ENCODE data around the gene CLDN5.

The CLDN5 gene

GRCh38 chr22:19520007-19520406, 4.2 kb downstream of the CLDN5 start:
- no peak for DNase-seq (ENCODE audit: low spot score)
- no peak for TF ChIP-seq CTCF (IDR thresholded peaks at IDR 0.05; ENCODE audit: borderline replicate concordance, control extremely low read depth, extremely low read depth, insufficient read depth, missing control alignments)
- in situ Hi-C loops (cut with MboI; ENCODE audit: low sequenced_read_pairs, unreplicated experiment), result no loop called here

- no peak for TF ChIP-seq CTCF (IDR thresholded peaks at IDR 0.05; ENCODE audit: borderline replicate concordance, control extremely low read depth, extremely low read depth, insufficient read depth, missing control alignments)
- in situ Hi-C loops (cut with MboI; ENCODE audit: low sequenced_read_pairs, unreplicated experiment), result no loop called here
- no peak for DNase-seq (ENCODE audit: low spot score)
These were observed 4.9 kb downstream of the CLDN5 start for GRCh38 chr22:19519041-19519926.

- no peak for DNase-seq (ENCODE audit: low spot score)
- no peak for TF ChIP-seq CTCF (IDR thresholded peaks at IDR 0.05; ENCODE audit: borderline replicate concordance, control extremely low read depth, extremely low read depth, insufficient read depth, missing control alignments)
- in situ Hi-C loops (cut with MboI; ENCODE audit: low sequenced_read_pairs, unreplicated experiment), result no loop called here
These were observed 5.6 kb downstream of the CLDN5 start for GRCh38 chr22:19518635-19519034.

GRCh38 chr22:19517919-19518611, 6.1 kb downstream of the CLDN5 start:
- no peak for DNase-seq (ENCODE audit: low spot score)
- no peak for TF ChIP-seq CTCF (IDR thresholded peaks at IDR 0.05; ENCODE audit: borderline replicate concordance, control extremely low read depth, extremely low read depth, insufficient read depth, missing control alignments)
- in situ Hi-C loops (cut with MboI; ENCODE audit: low sequenced_read_pairs, unreplicated experiment), result no loop called here

GRCh38 chr22:19517171-19517500, 7.1 kb downstream of the CLDN5 start:
- TF ChIP-seq CTCF (IDR thresholded peaks at IDR 0.05; ENCODE audit: borderline replicate concordance, control extremely low read depth, extremely low read depth, insufficient read depth, missing control alignments), result no peak
- no peak for DNase-seq (ENCODE audit: low spot score)
- in situ Hi-C loops (cut with MboI; ENCODE audit: low sequenced_read_pairs, unreplicated experiment), result no loop called here

- TF ChIP-seq CTCF (IDR thresholded peaks at IDR 0.05; ENCODE audit: borderline replicate concordance, control extremely low read depth, extremely low read depth, insufficient read depth, missing control alignments), result no peak
- DNase-seq (ENCODE audit: low spot score), result no peak
- in situ Hi-C loops (cut with MboI; ENCODE audit: low sequenced_read_pairs, unreplicated experiment), result no loop called here
These were observed 7.6 kb downstream of the CLDN5 start for GRCh38 chr22:19516378-19517170.
